ENCODE data around the gene CGB3. TPM values are rescaled to one million over a fixed set of nuclear protein-coding genes. Genes with fewer than 3 reads are reported as not detected.

Gene CGB3
- total and polyA plus RNA-seq, 2 donors = 0.14 to 0.37 TPM

DNA sequence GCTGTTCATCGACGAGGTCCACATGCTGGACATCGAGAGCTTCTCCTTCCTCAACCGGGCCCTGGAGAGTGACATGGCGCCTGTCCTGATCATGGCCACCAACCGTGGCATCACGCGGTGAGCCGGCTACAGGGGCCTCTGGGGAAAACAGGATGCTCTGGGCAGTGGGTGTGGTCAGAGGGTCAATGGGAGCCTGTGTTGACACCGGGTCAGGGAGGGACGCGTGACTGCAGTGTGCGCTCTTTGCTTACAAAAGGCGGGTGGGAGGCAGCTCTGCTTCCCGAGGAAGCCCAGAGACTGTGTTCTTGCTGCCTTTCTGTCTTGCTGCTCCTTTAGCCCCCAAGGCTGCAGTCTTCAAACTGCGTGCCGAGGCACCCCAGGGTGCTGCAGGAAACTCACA lies 12.9 kb downstream of the CGB3 start:
- H3K4me1 ChIP-seq (ENCODE audit: control insufficient read depth in 2 of 2, insufficient read depth in 2 of 2, low read length in 2 of 2) = no peaks in the 10 kb centered on the region
- no peak overlapping the region for H3K27ac ChIP-seq (ENCODE audit: low read depth in 1 of 2, low read length in 1 of 2)
- peaks cover 62 to 76% of the 10 kb centered on the region in 2 donors for H3K36me3 ChIP-seq (ENCODE audit: control insufficient read depth in 2 of 2, insufficient read depth in 2 of 2, low read length in 1 of 2)
- no peaks in the 10 kb centered on the region for H3K9me3 ChIP-seq (ENCODE audit: control insufficient read depth in 2 of 2, insufficient read depth in 1 of 2, low read length in 1 of 2)
- WGBS = 98% methylated on average over 17 of the region's 17 CpGs
- no peak overlapping the region for H3K4me3 ChIP-seq (ENCODE audit: low read length in 2 of 2)
- H3K27me3 ChIP-seq (ENCODE audit: control insufficient read depth in 2 of 2, insufficient read depth in 1 of 2, low read length in 1 of 2) = no peaks in the 10 kb centered on the region
- DNase-seq (ENCODE audit: low read depth in 6 of 9, low spot score in 9 of 9) = no peak

DNA sequence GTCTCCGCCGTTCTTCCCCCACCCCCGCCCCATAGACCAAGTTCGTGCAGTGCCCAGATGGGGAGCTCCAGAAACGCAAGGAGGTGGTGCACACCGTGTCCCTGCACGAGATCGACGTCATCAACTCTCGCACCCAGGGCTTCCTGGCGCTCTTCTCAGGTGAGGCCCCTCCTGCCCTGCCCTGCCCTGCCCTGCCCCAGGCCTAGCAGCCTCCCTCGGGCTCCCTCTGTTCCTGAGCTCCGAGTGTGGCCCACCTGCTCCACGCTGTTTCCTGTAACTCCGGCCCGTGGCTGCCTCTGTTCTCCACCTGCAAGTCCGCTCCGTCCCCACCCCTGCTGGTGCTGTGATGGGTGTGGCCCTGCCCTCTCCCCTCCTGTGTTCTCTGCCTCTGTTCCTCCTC lies 13.7 kb downstream of the CGB3 start:
- Histone ChIP-seq H3K4me3 (ENCODE audit: low read length in 2 of 2) (no peak overlapping the region), H3K9me3 (ENCODE audit: control insufficient read depth in 2 of 2, insufficient read depth in 1 of 2, low read length in 1 of 2) (no peaks in the 10 kb centered on the region), H3K4me1 (ENCODE audit: control insufficient read depth in 2 of 2, insufficient read depth in 2 of 2, low read length in 2 of 2) (no peaks in the 10 kb centered on the region), H3K27ac (ENCODE audit: low read depth in 1 of 2, low read length in 1 of 2) (no peak overlapping the region), H3K36me3 (ENCODE audit: control insufficient read depth in 2 of 2, insufficient read depth in 2 of 2, low read length in 1 of 2) (peaks cover 60 to 76% of the 10 kb centered on the region in 2 donors), H3K27me3 (ENCODE audit: control insufficient read depth in 2 of 2, insufficient read depth in 1 of 2, low read length in 1 of 2) (no peaks in the 10 kb centered on the region)
- 97% methylated on average over 18 of the region's 18 CpGs for WGBS
- no peak for DNase-seq (ENCODE audit: low read depth in 6 of 9, low spot score in 9 of 9)

DNA sequence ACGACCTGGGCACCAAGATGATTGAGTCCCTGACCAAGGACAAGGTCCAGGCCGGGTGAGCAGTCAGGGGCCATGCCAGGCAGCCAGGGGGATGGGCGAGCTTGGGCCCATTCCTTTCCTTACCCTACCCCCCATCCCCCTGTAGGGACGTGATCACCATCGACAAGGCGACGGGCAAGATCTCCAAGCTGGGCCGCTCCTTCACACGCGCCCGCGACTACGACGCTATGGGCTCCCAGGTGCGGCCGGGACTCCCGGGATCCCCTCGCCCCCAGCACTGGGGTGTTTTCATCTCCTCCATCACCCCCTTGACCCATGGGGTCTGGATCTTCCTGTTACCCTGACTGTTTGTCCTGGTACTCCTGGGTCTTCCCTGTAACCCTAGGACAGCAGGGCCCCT lies 14.3 kb downstream of the CGB3 start:
- DNase-seq (ENCODE audit: low read depth in 6 of 9, low spot score in 9 of 9) = no peak
- Histone ChIP-seq H3K9me3 (ENCODE audit: control insufficient read depth in 2 of 2, insufficient read depth in 1 of 2, low read length in 1 of 2) (no peaks in the 10 kb centered on the region), H3K4me1 (ENCODE audit: control insufficient read depth in 2 of 2, insufficient read depth in 2 of 2, low read length in 2 of 2) (no peaks in the 10 kb centered on the region), H3K27me3 (ENCODE audit: control insufficient read depth in 2 of 2, insufficient read depth in 1 of 2, low read length in 1 of 2) (no peaks in the 10 kb centered on the region), H3K4me3 (ENCODE audit: low read length in 2 of 2) (no peak overlapping the region), H3K27ac (ENCODE audit: low read depth in 1 of 2, low read length in 1 of 2) (no peak overlapping the region), H3K36me3 (ENCODE audit: control insufficient read depth in 2 of 2, insufficient read depth in 2 of 2, low read length in 1 of 2) (peaks cover 62 to 75% of the 10 kb centered on the region in 2 donors)
- WGBS = 99% methylated on average over 18 of the region's 18 CpGs

DNA sequence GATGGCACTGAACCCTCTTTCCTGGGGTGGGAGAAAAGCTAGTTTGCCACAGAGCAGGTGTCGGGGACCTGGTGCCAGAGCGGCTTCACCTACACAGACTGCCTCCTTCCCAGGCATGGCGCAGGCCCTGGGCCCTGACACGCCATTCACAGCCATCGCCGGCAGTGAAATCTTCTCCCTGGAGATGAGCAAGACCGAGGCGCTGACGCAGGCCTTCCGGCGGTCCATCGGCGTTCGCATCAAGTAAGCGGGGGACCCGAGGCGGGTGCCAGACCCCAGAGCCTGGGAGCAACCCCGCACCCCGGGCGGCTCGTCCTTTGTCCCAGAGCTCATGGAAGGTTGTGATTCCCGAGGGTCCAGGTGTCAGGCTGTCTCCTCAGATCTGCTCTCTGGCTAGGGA lies 17.2 kb downstream of the CGB3 start:
- no peaks in the 10 kb centered on the region for H3K27me3 ChIP-seq (ENCODE audit: control insufficient read depth in 2 of 2, insufficient read depth in 1 of 2, low read length in 1 of 2)
- H3K4me3 ChIP-seq (ENCODE audit: low read length in 2 of 2) = no peak overlapping the region
- H3K4me1 ChIP-seq (ENCODE audit: control insufficient read depth in 2 of 2, insufficient read depth in 2 of 2, low read length in 2 of 2) = no peaks in the 10 kb centered on the region
- peaks cover 71 to 72% of the 10 kb centered on the region in 2 donors for H3K36me3 ChIP-seq (ENCODE audit: control insufficient read depth in 2 of 2, insufficient read depth in 2 of 2, low read length in 1 of 2)
- 98% methylated on average over 22 of the region's 22 CpGs for WGBS
- no peak for DNase-seq (ENCODE audit: low read depth in 6 of 9, low spot score in 9 of 9)
- no peaks in the 10 kb centered on the region for H3K9me3 ChIP-seq (ENCODE audit: control insufficient read depth in 2 of 2, insufficient read depth in 1 of 2, low read length in 1 of 2)
- no peak overlapping the region for H3K27ac ChIP-seq (ENCODE audit: low read depth in 1 of 2, low read length in 1 of 2)

DNA sequence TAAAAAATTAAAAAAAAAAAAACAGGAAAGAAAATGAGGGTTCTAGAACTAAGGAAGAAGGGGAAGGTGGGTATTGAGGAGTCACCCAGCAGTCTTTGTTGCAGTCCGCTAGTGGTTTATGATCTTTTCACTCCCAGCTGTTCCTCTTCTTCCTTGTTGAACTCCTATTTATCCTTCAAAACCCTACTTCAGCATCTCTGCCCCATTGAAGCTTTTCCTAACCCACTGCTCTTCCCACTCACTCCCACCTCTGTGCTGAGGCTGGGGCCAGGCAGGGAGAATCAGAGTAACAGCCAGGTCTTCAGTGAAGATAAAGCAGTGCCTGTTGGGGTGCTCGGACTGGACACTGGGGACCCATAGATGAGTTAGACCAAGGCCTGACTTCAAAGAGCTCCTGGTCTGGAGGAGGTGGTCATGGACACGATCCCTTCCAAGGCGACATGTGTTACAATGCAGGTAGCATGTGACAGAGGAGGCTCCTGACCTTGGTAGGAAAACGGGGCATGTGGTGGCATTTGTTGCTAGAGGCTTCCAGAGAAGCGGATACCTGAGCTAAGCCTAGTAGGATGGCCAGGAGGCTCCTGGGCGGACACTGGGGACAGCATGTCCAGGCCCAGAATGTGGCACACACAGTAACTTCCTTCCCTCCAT lies 19.0 kb downstream of the CGB3 start:
- no peak overlapping the region for H3K27ac ChIP-seq (ENCODE audit: low read depth in 1 of 2, low read length in 1 of 2)
- no peaks in the 10 kb centered on the region for H3K27me3 ChIP-seq (ENCODE audit: control insufficient read depth in 2 of 2, insufficient read depth in 1 of 2, low read length in 1 of 2)
- no peaks in the 10 kb centered on the region for H3K9me3 ChIP-seq (ENCODE audit: control insufficient read depth in 2 of 2, insufficient read depth in 1 of 2, low read length in 1 of 2)
- WGBS = 99% methylated on average over 7 of the region's 7 CpGs
- peaks cover 53 to 57% of the 10 kb centered on the region in 2 donors for H3K36me3 ChIP-seq (ENCODE audit: control insufficient read depth in 2 of 2, insufficient read depth in 2 of 2, low read length in 1 of 2)
- no peak overlapping the region for H3K4me3 ChIP-seq (ENCODE audit: low read length in 2 of 2)
- no peak for DNase-seq (ENCODE audit: low read depth in 6 of 9, low spot score in 9 of 9)
- H3K4me1 ChIP-seq (ENCODE audit: control insufficient read depth in 2 of 2, insufficient read depth in 2 of 2, low read length in 2 of 2) = no peaks in the 10 kb centered on the region

DNA sequence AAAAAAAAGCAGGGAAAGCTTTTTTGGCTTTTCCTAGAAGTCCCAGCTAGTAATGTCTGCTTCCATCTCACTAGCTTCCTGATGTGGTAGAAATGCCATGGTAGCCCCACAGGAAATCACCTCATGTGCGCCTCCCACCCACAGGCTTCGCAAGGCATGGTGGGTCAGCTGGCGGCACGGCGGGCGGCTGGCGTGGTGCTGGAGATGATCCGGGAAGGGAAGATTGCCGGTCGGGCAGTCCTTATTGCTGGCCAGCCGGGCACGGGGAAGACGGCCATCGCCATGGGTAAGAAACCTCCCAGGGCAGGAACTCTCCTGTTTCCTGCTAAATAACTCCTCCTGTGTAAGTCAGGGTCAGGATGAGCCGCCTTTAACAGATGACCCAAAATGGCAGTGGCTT lies 20.0 kb downstream of the CGB3 start:
- no peak for DNase-seq (ENCODE audit: low read depth in 6 of 9, low spot score in 9 of 9)
- H3K27me3 ChIP-seq (ENCODE audit: control insufficient read depth in 2 of 2, insufficient read depth in 1 of 2, low read length in 1 of 2) = no peaks in the 10 kb centered on the region

DNA sequence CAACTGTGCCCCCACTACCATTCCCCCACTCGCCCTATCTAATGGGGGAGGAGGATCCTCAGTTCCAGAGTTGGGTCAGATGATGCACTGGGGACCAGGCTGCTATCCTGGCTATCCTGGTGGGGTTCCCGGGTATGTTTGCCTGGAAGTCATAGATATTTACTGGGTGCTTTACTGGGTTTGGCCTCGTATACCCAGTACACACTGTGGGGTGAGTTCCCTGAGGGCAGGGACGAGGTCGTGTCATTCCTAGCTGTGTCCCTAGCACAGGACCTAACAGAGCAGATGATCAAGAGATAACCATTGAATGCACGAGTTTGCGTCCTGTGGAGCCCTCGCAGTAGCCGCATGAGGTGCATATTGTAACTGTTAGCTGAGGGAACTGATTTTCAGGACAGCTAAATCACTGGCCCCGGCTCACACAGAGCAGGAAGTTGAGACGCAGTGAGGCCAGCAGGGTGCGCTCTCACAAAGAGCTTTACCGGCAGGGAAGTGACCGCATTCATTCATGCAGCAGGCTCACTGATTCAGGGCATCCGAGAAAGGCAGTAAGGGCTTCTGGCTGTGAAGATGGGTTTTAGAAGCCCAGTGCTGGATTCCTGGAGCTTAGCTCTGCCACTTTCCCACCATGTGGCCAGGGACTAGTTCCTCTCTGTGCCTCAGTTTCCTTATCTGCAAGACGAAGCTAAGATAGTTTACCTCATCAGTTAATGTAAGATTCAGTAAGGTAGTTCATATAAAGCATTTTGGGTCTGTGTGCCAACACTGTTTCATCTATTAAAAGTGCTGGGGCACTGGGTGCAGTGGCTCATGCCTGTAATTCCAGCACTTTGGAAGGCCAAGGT lies 24.4 kb downstream of the CGB3 start:
- Histone ChIP-seq H3K27me3 (ENCODE audit: control insufficient read depth in 2 of 2, insufficient read depth in 1 of 2, low read length in 1 of 2) (no peaks in the 10 kb centered on the region), H3K27ac (ENCODE audit: low read depth in 1 of 2, low read length in 1 of 2) (no peak overlapping the region), H3K36me3 (ENCODE audit: control insufficient read depth in 2 of 2, insufficient read depth in 2 of 2, low read length in 1 of 2) (peaks cover 21 to 22% of the 10 kb centered on the region in 2 donors), H3K4me3 (ENCODE audit: low read length in 2 of 2) (no peak overlapping the region), H3K4me1 (ENCODE audit: control insufficient read depth in 2 of 2, insufficient read depth in 2 of 2, low read length in 2 of 2) (peaks cover 3 to 4% of the 10 kb centered on the region in 2 donors), H3K9me3 (ENCODE audit: control insufficient read depth in 2 of 2, insufficient read depth in 1 of 2, low read length in 1 of 2) (no peaks in the 10 kb centered on the region)
- DNase-seq (ENCODE audit: low read depth in 6 of 9, low spot score in 9 of 9) = peak in 3 of 9 donors; percentile 13 to 53 (median 42)
- 82% methylated on average over 16 of the region's 16 CpGs for WGBS

More for the DNA sequence above, 20.0 kb downstream of the CGB3 start:
- no peaks in the 10 kb centered on the region for H3K9me3 ChIP-seq (ENCODE audit: control insufficient read depth in 2 of 2, insufficient read depth in 1 of 2, low read length in 1 of 2)
- peaks cover 48 to 49% of the 10 kb centered on the region in 2 donors for H3K36me3 ChIP-seq (ENCODE audit: control insufficient read depth in 2 of 2, insufficient read depth in 2 of 2, low read length in 1 of 2)
- H3K4me1 ChIP-seq (ENCODE audit: control insufficient read depth in 2 of 2, insufficient read depth in 2 of 2, low read length in 2 of 2) = no peaks in the 10 kb centered on the region
- H3K27ac ChIP-seq (ENCODE audit: low read depth in 1 of 2, low read length in 1 of 2) = no peak overlapping the region
- H3K4me3 ChIP-seq (ENCODE audit: low read length in 2 of 2) = no peak overlapping the region
- WGBS = 98% methylated on average over 15 of the region's 15 CpGs

DNA sequence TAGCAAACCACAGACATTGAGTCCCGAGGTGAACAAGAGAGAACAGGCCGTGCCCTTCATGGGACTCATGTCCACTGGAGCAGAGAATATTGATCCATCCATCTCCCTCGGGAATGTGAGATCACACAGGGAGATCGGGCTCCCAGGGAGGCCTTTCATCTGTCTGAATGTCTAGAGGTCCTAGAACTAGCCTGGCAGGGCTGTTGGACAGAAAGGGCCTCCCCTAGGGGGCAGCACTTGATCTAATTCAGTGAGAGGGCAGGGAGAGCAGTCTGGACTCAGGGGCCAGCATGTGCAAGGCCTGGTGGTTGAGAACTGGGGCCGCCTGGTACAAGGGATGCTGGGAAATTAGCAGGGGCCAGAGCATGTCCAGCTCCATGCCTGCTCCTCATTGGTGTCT lies 26.2 kb downstream of the CGB3 start:
- H3K27ac ChIP-seq (ENCODE audit: low read depth in 1 of 2, low read length in 1 of 2) = no peak overlapping the region
- peaks cover 10 to 11% of the 10 kb centered on the region in 2 donors for H3K4me1 ChIP-seq (ENCODE audit: control insufficient read depth in 2 of 2, insufficient read depth in 2 of 2, low read length in 2 of 2)
- 92% methylated on average over 5 of the region's 5 CpGs for WGBS
- H3K36me3 ChIP-seq (ENCODE audit: control insufficient read depth in 2 of 2, insufficient read depth in 2 of 2, low read length in 1 of 2) = peaks cover 4 to 5% of the 10 kb centered on the region in 2 donors
- H3K9me3 ChIP-seq (ENCODE audit: control insufficient read depth in 2 of 2, insufficient read depth in 1 of 2, low read length in 1 of 2) = no peaks in the 10 kb centered on the region
- no peak overlapping the region for H3K4me3 ChIP-seq (ENCODE audit: low read length in 2 of 2)
- no peaks in the 10 kb centered on the region for H3K27me3 ChIP-seq (ENCODE audit: control insufficient read depth in 2 of 2, insufficient read depth in 1 of 2, low read length in 1 of 2)
- peak in 2 of 9 donors; percentile 27 to 42 for DNase-seq (ENCODE audit: low read depth in 6 of 9, low spot score in 9 of 9)

DNA sequence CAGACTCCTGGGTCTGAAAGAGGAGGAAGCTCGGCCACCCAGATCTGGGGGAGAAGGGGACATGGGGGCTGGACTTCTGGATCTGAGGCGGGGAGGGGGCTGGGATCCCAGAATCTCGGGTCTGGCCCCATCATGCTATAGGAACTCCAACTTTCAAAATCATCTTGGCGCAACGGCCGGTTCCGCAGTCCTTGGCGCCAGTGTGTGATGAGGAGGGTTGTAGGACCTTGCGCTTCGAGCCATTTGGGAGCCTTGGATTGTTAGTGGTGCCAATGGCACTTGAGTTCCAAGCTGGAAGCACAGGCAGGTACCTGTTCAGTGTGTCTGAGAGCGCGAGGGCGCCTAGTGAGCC lies 30.1 kb downstream of the CGB3 start:
- DNase-seq (ENCODE audit: low read depth in 6 of 9, low spot score in 9 of 9) = no peak
- WGBS = 2% methylated on average over 13 of the region's 13 CpGs
- Histone ChIP-seq H3K27ac (ENCODE audit: low read depth in 1 of 2, low read length in 1 of 2) (peak overlapping the region; percentile 93 to 98), H3K9me3 (ENCODE audit: control insufficient read depth in 2 of 2, insufficient read depth in 1 of 2, low read length in 1 of 2) (no peaks in the 10 kb centered on the region), H3K4me1 (ENCODE audit: control insufficient read depth in 2 of 2, insufficient read depth in 2 of 2, low read length in 2 of 2) (peaks cover 20 to 28% of the 10 kb centered on the region in 2 donors), H3K27me3 (ENCODE audit: control insufficient read depth in 2 of 2, insufficient read depth in 1 of 2, low read length in 1 of 2) (no peaks in the 10 kb centered on the region), H3K4me3 (ENCODE audit: low read length in 2 of 2) (peak overlapping the region; percentile 61 to 89), H3K36me3 (ENCODE audit: control insufficient read depth in 2 of 2, insufficient read depth in 2 of 2, low read length in 1 of 2) (peaks cover 4 to 10% of the 10 kb centered on the region in 2 donors)

Data from thymus (tissue), 11 donors.